ENCODE measurements around the gene GLA.

GRCh38 chrX:101368800-101369199 lies 38.9 kb downstream of the GLA start:
- TF ChIP-seq CTCF (IDR thresholded peaks at IDR 0.05), result no peak
- no peak for TF ChIP-seq POLR2A (IDR thresholded peaks at IDR 0.05)

Measured in testis (tissue), 2 donors.